Esophagus (tissue), 2 donors: ENCODE results near the gene DYNC1LI1. TPM values are rescaled to one million over a fixed set of nuclear protein-coding genes. Genes with fewer than 3 reads are reported as not detected.
"Not testable (repeated sequence)": the region's sequence is repeated elsewhere in the genome, so short reads cannot be mapped to it uniquely, and the experiment has no call there.

Source experiments
- H3K27ac ChIP-seq, 2 donors: one replicate each; pipeline ENCODE4 v1.5.1; 2013; ENCODE audit warnings: low read depth in 2 of 2, mild to moderate bottlenecking in 2 of 2, inconsistent platforms in 1 of 2, low read length in 1 of 2, moderate library complexity in 1 of 2
- H3K27me3 ChIP-seq, 2 donors: one replicate each; pipeline ENCODE4 v1.6.1; 2013; ENCODE audit warnings: low read length in 2 of 2, control low read depth in 1 of 2, mild to moderate bottlenecking in 1 of 2; ENCODE audit not compliant: insufficient read depth in 2 of 2, control insufficient read depth in 1 of 2
- H3K36me3 ChIP-seq, 2 donors: one replicate each; pipeline ENCODE4 v1.6.1; 2013; ENCODE audit warnings: low read length in 1 of 2; ENCODE audit not compliant: control insufficient read depth in 2 of 2, insufficient read depth in 2 of 2
- H3K4me1 ChIP-seq, 2 donors: one replicate each; pipeline ENCODE4 v1.6.1; 2013; ENCODE audit warnings: low read length in 1 of 2; ENCODE audit not compliant: control insufficient read depth in 2 of 2, insufficient read depth in 2 of 2
- H3K4me3 ChIP-seq, 2 donors: one replicate each; pipeline ENCODE4 v1.5.1; 2013; ENCODE audit warnings: low read length in 2 of 2, mild to moderate bottlenecking in 2 of 2, low read depth in 1 of 2, moderate library complexity in 1 of 2
- H3K9me3 ChIP-seq, 2 donors: one replicate each; pipeline ENCODE4 v1.6.1; 2013; ENCODE audit warnings: mild to moderate bottlenecking in 2 of 2, low read depth in 1 of 2, low read length in 1 of 2, moderate library complexity in 1 of 2; ENCODE audit not compliant: control insufficient read depth in 2 of 2, insufficient read depth in 1 of 2
- WGBS, 2 donors: extraction: QIAGEN DNeasy Blood & Tissue Kit; methylation state at CpG; one replicate each; pipeline ENCODE4 v1.1.7; 2013; 5-methylcytosine and 5-hydroxymethylcytosine counted together
- polyA plus RNA-seq, 2 donors: library from polyadenylated mRNA; stranded (reverse); fragments of 200-250 nt; gene quantifications; one replicate each; pipeline ENCODE4 v1.2.3, GENCODE V29; 2013
- donor health status: healthy with polysubstance abuse.
- donor health status: Bipolar disorder and iron deficiency.

Gene DYNC1LI1
- polyA plus RNA-seq, 2 donors = 7.9 to 15.7 TPM

DNA sequence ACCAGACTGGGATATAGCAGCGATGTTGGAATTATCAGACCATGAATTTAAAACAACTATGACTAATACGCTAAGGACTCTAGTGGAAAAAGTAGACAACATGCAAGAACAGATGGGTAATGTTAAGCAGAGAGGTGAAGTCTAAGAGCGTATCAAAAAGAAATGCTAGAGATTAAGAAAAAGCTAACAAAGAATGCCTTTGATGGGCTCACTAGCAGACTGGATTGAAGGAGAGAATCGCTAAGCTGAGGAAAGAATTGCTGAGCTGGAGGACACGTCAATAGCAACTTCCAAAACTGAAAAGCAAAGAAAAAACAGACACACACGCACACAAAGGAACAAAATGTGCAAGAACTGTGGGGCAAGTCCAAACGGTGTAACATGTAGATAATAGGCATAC is 48.0 kb downstream of the DYNC1LI1 start:
- no peaks in the 10 kb centered on the region for H3K36me3 ChIP-seq
- WGBS, 2 donors = 53 to 56% methylated on average over 7 of the region's 7 CpGs
- H3K27ac ChIP-seq = no peak overlapping the region
- H3K4me1 ChIP-seq = no peaks in the 10 kb centered on the region
- H3K9me3 ChIP-seq = no peaks in the 10 kb centered on the region
- no peak overlapping the region for H3K4me3 ChIP-seq
- no peaks in the 10 kb centered on the region for H3K27me3 ChIP-seq

DNA sequence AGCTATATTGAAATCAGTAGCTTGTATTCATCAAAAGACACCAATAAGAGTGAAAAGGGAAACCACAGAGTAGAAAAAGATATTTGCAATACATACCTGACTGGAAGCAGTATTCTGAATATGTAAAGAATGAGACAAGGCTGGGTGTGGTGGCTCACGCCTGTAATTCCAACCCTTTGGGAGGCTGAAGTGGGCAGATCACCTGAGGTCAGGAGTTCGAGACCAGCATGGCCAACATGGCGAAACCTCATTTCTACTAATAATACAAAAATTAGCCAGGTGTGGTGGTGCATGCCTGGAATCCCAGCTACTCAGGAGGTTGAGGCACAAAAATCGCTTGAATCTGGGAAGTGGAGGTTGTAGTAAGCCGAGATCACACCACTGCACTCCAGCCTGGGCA is 51.7 kb downstream of the DYNC1LI1 start:
- WGBS, 2 donors = 94 to 97% methylated on average over 5 of the region's 5 CpGs
- not testable (repeated sequence) for H3K36me3 ChIP-seq, H3K4me3 ChIP-seq, H3K27me3 ChIP-seq, H3K27ac ChIP-seq, H3K4me1 ChIP-seq, H3K9me3 ChIP-seq

DNA sequence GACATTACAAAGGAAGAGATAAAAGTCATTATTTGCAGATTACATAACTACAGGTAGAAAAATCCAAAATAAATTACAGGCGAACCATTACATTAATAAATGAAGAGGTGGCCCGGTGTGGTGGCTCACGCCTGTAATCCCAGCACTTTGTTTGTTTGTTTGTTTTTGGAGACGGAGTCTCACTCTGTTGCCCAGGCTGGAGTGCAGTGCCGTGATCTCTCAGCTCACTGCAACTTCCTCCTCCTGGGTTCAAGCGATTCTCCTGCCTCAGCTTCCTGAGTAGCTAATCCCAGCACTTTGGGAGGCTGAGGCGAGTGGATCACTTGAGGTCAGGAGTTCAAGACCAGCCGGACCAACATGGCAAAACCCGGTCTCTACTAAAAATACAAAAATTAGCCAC is 53.9 kb downstream of the DYNC1LI1 start:
- H3K27me3 ChIP-seq, H3K36me3 ChIP-seq, H3K27ac ChIP-seq, H3K4me1 ChIP-seq, H3K9me3 ChIP-seq, H3K4me3 ChIP-seq: not testable (repeated sequence)
- WGBS, 2 donors = 82 to 87% methylated on average over 9 of the region's 9 CpGs

DNA sequence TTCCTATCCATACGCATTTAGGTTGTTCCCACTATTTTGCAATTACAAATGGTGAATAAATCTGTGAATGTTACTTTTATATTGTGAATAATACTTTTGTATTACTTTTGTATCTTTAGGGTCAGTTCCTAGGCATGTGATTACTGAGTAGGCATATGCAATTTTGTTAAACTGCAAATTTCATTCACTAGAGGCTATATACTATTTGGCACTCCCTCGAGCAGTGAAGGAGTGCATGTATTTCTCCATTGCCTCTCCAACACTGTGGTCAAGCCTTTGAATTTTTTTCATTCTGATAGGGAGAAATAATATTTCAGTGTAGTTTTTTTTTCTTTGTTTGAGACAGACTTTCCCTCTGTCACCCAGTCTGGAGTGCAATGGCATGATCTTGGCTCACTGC is 59.7 kb downstream of the DYNC1LI1 start:
- Histone ChIP-seq H3K9me3 (no peaks in the 10 kb centered on the region), H3K27ac (no peak overlapping the region), H3K4me1 (no peaks in the 10 kb centered on the region), H3K27me3 (no peaks in the 10 kb centered on the region), H3K4me3 (no peak overlapping the region), H3K36me3 (no peaks in the 10 kb centered on the region)
- 80 to 87% methylated on average over 2 of the region's 2 CpGs for WGBS, 2 donors

DNA sequence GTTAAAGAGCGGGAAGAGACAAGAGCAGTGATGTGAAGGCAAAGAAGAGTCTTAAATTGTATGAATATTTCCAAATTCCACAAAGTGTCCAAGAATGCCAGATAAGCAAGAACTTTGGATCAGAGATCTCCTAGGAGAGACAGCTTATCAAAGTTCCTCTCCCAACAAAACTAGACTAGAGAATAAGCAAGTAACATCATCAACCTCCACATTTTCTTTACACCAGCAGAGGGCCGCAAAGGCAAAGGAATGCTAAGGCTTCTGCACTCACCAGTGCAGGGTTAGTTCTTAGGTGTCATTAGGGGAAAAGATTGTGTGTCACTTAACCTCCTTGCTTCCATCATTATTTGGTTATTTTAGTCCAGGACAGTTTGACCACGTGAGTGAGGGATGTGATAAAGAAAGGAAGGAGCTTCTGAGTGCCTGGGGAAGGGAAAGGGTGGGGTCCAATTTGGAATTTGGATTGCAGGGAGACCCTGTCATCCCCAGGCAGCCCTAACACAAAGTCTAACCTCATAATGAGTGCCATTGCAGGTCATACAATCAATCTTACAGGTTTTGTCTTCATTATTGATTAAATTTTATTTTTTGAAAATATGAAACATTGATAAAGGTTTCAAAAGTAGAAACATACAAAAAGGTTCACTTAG is 60.5 kb downstream of the DYNC1LI1 start:
- WGBS, 2 donors = 31 to 32% methylated on average over 3 of the region's 3 CpGs
- Histone ChIP-seq H3K36me3 (no peaks in the 10 kb centered on the region), H3K27me3 (no peaks in the 10 kb centered on the region), H3K4me1 (no peaks in the 10 kb centered on the region), H3K27ac (no peak overlapping the region), H3K4me3 (no peak overlapping the region), H3K9me3 (no peaks in the 10 kb centered on the region)

DNA sequence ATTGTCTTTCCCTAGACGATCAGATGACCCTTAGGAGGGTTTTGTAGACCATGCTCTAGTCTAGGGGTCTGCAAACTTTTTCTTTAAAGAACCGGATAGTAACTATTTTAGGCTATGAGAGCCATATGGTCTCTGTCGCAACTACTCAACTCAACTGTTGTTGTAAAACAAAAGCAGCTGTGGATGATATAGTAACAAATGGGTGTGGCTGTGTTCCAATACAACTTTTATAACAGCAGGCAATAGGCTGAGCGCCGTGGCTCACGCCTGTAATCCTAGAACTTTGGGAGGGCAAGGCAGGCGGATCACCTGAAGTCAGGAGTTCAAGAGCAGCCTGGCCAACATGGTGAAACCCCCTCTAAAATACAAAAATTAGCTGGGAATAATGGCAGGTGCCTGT is 61.9 kb downstream of the DYNC1LI1 start:
- 53 to 54% methylated on average over 7 of the region's 7 CpGs for WGBS, 2 donors
- H3K4me1 ChIP-seq = no peaks in the 10 kb centered on the region
- H3K27ac ChIP-seq = no peak overlapping the region
- no peak overlapping the region for H3K4me3 ChIP-seq
- H3K9me3 ChIP-seq = no peaks in the 10 kb centered on the region
- no peaks in the 10 kb centered on the region for H3K27me3 ChIP-seq
- no peaks in the 10 kb centered on the region for H3K36me3 ChIP-seq

DNA sequence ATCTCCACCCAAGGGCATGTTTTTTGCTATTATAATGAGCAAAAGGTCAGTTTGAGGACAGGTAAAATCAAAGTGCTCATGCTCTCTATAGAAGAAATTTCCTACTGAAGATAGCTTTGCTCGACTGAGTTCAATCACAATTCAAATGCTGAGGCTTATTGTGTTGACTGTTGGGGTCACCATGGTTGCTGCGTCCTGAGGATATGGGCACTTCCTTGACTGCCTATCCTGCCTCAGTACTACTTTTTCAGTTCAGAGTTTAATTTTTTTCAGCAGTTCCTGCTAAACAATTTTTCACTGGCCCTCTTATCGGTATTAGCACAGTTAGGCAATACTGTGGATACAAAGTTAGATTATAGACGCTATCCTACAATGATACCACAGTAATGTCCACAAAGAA is 64.2 kb downstream of the DYNC1LI1 start:
- Histone ChIP-seq H3K4me1 (no peaks in the 10 kb centered on the region), H3K36me3 (no peaks in the 10 kb centered on the region), H3K9me3 (no peaks in the 10 kb centered on the region), H3K27ac (no peak overlapping the region), H3K27me3 (no peaks in the 10 kb centered on the region), H3K4me3 (no peak overlapping the region)
- WGBS, 2 donors = 77 to 79% methylated on average over 4 of the region's 4 CpGs

DNA sequence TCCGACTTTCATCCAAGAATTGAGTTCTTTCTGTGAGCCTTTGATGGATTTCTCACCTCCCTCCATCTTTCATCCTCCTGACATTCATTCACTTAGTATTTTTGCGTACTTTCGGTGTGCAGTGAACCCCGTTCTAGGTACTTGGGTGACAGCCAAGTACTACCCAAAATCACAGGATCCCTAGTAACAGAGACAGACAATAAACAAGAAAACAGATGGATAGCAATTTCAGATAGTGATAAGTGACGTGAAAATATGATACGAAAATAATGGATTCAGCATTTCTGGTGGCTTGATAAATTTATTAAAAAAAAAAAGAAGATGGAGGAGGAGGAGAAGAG is 67.7 kb downstream of the DYNC1LI1 start:
- no peaks in the 10 kb centered on the region for H3K9me3 ChIP-seq
- H3K36me3 ChIP-seq = no peaks in the 10 kb centered on the region
- peak overlapping the region in 1 of 2 donors; percentile 92 for H3K4me3 ChIP-seq
- WGBS, 2 donors = 0 to 1% methylated on average over 6 of the region's 6 CpGs
- peak overlapping the region; percentile 58 to 96 for H3K27ac ChIP-seq
- no peaks in the 10 kb centered on the region for H3K4me1 ChIP-seq
- no peaks in the 10 kb centered on the region for H3K27me3 ChIP-seq

DNA sequence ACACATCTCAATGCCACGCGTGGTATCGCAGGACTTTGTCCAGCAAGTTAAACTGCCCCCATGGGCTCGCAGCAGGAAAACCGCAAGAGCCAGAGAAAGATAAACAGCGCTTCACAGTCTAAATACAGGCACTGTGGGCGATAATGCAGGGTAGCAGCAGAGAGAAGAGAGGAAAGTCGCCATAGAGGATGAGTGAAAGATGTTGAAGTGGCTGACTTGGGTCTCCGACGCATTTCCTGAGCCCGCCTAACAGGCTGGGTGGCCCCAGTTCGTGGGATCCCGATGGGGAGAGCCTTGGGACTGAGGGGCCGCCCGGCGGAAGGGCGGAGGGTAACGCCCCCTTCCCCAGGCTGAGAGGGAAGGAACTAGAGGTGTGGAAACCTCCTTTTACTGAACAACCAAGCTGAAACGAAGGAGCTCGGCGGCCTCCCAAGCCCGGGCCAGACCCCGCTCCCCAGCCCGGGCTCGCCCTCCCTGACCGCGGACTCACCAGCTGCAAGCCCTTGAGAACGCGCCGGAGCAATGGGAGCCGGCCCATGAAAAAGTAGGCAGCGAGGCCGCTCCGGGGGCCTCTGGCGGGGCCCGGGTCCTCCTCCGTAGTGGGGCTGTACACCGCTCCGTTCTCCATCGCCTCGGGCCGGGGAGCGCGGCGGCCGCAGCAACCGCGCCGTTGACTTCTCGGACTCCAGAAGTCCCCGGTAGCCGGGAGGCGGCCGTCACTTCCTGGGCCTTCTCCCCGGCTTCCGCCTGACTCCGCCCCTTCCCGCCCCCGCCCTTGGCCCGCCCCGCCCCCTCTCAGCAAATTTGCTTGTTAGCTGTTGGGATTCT is 68.3 kb downstream of the DYNC1LI1 start, which contains the start of gene CMTM6:
Gene CMTM6, minus strand, starts transcription at position 735 of the 828 bp plus-strand sequence. Its CDS starts 107 bp downstream, at position 628.
- no peaks in the 10 kb centered on the region for H3K27me3 ChIP-seq
- WGBS, 2 donors = 0% methylated on average over 56 to 61 of the region's 61 CpGs
- no peaks in the 10 kb centered on the region for H3K4me1 ChIP-seq
- H3K4me3 ChIP-seq = peak within 1 kb of the TSS; percentile 79 to 92
- H3K9me3 ChIP-seq = no peaks in the 10 kb centered on the region
- H3K27ac ChIP-seq = peak within 1 kb of the TSS; percentile 95 to 96
- no peaks in the 10 kb centered on the region for H3K36me3 ChIP-seq

DNA sequence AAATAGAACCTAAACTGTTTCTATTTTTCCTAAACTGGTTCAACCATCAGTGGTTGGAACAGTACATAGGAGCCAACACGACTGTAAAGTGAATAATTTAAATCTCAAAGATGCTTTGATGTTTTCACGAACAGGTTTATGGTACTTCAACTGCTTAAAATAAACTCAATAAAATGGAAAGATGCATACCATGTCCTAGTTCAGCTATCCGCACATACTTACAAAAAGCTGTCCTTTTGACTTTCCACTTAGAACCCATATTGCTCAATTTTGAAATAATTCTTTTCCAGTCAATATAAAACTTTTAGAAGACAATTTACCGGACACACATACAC is 68.9 kb downstream of the DYNC1LI1 start:
- WGBS, 2 donors = 4 to 7% methylated on average over 4 of the region's 4 CpGs
- Histone ChIP-seq H3K4me3 (peak overlapping the region; percentile 79 to 92), H3K27me3 (no peaks in the 10 kb centered on the region), H3K9me3 (no peaks in the 10 kb centered on the region), H3K36me3 (no peaks in the 10 kb centered on the region), H3K4me1 (no peaks in the 10 kb centered on the region), H3K27ac (peak overlapping the region; percentile 95 to 96)
